ENCODE measurements around the gene UBL4B. TPM values are rescaled to one million over a fixed set of nuclear protein-coding genes. Genes with fewer than 3 reads are reported as not detected.

UBL4B gene
- total and polyA plus RNA-seq, 2 donors (not counting 1 experiment from before 2014, with no cell fraction given) = not detected

GRCh38 chr1:110135246-110135645, 23.0 kb downstream of the UBL4B start:
- H3K27me3 Mint-ChIP-seq = peaks cover 59% of the 10 kb centered on the region
- 60% methylated on average over 2 of the region's 4 CpGs for WGBS (ENCODE audit: insufficient coverage)
- Histone ChIP-seq H3K4me1 (ENCODE audit: control insufficient read depth in 2 of 2, insufficient read depth in 2 of 2, low read length in 2 of 2) (peaks cover 7 to 9% of the 10 kb centered on the region in 2 donors), H3K27ac (ENCODE audit: low read length in 2 of 2) (no peak overlapping the region), H2AFZ (ENCODE audit: insufficient read depth, low read depth, low read length, poor library complexity, severe bottlenecking) (no peak overlapping the region), H4K20me1 (ENCODE audit: control insufficient read depth, insufficient read depth, low read length, poor library complexity, severe bottlenecking) (no peaks in the 10 kb centered on the region), H3K4me3 (ENCODE audit: control extremely low read depth in 1 of 5, extremely low read depth in 1 of 5, insufficient read depth in 1 of 5, low read depth in 2 of 5, low read length in 4 of 5) (no peak overlapping the region), H3K27me3 (replicated peaks in 1 of 4; ENCODE audit: control extremely low read depth in 1 of 4, control insufficient read depth in 3 of 4, insufficient read depth in 4 of 4, low read length in 3 of 4) (peaks cover 0 to 29% (median 11%) of the 10 kb centered on the region in 4 experiments), H3K9me3 (ENCODE audit: control extremely low read depth in 1 of 3, control insufficient read depth in 2 of 3, insufficient read depth in 1 of 3, low read length in 2 of 3) (no peaks in the 10 kb centered on the region), H3K36me3 (replicated peaks in 1 of 2; ENCODE audit: control extremely low read depth in 1 of 2, control insufficient read depth in 1 of 2, extremely low read depth in 1 of 2, insufficient read depth in 2 of 2, low read length in 1 of 2) (no peaks in the 10 kb centered on the region), H3K4me2 (replicated peaks; ENCODE audit: low read depth, low read length, poor library complexity, severe bottlenecking) (no peak overlapping the region), H3K79me2 (ENCODE audit: control insufficient read depth, insufficient read depth, low read length) (no peaks in the 10 kb centered on the region), H3K9ac (ENCODE audit: low read length) (no peak overlapping the region)
- no peak overlapping the region for H3K4me3 Mint-ChIP-seq
- intact Hi-C loops (cut with micrococcal nuclease) = no loop called here
- ChIA-PET CTCF (interaction anchor here (1.2 kb wide), 1 partner anchor 20 kb away, joined by 3 read pairs; no protein-coding TSS in a partner anchor), POLR2A (no interaction called here)
- no peak for TF ChIP-seq EZH2 (IDR thresholded peaks at IDR 0.05; ENCODE audit: borderline replicate concordance, insufficient read depth, low read depth, low read length, poor library complexity, severe bottlenecking)
- no peak for TF ChIP-seq CTCF (IDR thresholded peaks at IDR 0.05)
- no peaks in the 10 kb centered on the region for H3K9me3 Mint-ChIP-seq (ENCODE audit: insufficient read depth)
- no peak overlapping the region for H3K27ac Mint-ChIP-seq
- DNase-seq (no peak), ATAC-seq (ENCODE audit: low read depth) (no peak)
- H3K4me1 Mint-ChIP-seq = peaks cover 8% of the 10 kb centered on the region

GRCh38 chr1:110135666-110136065, 23.4 kb downstream of the UBL4B start:
- TF ChIP-seq CTCF (IDR thresholded peaks at IDR 0.05) (no peak), EZH2 (IDR thresholded peaks at IDR 0.05; ENCODE audit: borderline replicate concordance, insufficient read depth, low read depth, low read length, poor library complexity, severe bottlenecking) (no peak)
- POLR2A ChIA-PET = no interaction called here
- intact Hi-C loops (cut with micrococcal nuclease) = no loop called here
- Mint-ChIP-seq H3K9me3 (ENCODE audit: insufficient read depth) (no peaks in the 10 kb centered on the region), H3K4me3 (no peak overlapping the region), H3K27ac (no peak overlapping the region), H3K4me1 (peaks cover 8% of the 10 kb centered on the region), H3K27me3 (peaks cover 58% of the 10 kb centered on the region)
- Histone ChIP-seq H3K9ac (ENCODE audit: low read length) (no peak overlapping the region), H4K20me1 (ENCODE audit: control insufficient read depth, insufficient read depth, low read length, poor library complexity, severe bottlenecking) (no peaks in the 10 kb centered on the region), H3K79me2 (ENCODE audit: control insufficient read depth, insufficient read depth, low read length) (no peaks in the 10 kb centered on the region), H3K4me3 (ENCODE audit: control extremely low read depth in 1 of 5, extremely low read depth in 1 of 5, insufficient read depth in 1 of 5, low read depth in 2 of 5, low read length in 4 of 5) (no peak overlapping the region), H3K4me1 (ENCODE audit: control insufficient read depth in 2 of 2, insufficient read depth in 2 of 2, low read length in 2 of 2) (peaks cover 6 to 7% of the 10 kb centered on the region in 2 donors), H3K4me2 (replicated peaks; ENCODE audit: low read depth, low read length, poor library complexity, severe bottlenecking) (no peak overlapping the region), H3K9me3 (ENCODE audit: control extremely low read depth in 1 of 3, control insufficient read depth in 2 of 3, insufficient read depth in 1 of 3, low read length in 2 of 3) (no peaks in the 10 kb centered on the region), H3K27ac (ENCODE audit: low read length in 2 of 2) (no peak overlapping the region), H2AFZ (ENCODE audit: insufficient read depth, low read depth, low read length, poor library complexity, severe bottlenecking) (no peak overlapping the region), H3K27me3 (replicated peaks in 1 of 4; ENCODE audit: control extremely low read depth in 1 of 4, control insufficient read depth in 3 of 4, insufficient read depth in 4 of 4, low read length in 3 of 4) (peaks cover 0 to 27% (median 11%) of the 10 kb centered on the region in 4 experiments), H3K36me3 (replicated peaks in 1 of 2; ENCODE audit: control extremely low read depth in 1 of 2, control insufficient read depth in 1 of 2, extremely low read depth in 1 of 2, insufficient read depth in 2 of 2, low read length in 1 of 2) (no peaks in the 10 kb centered on the region)
- WGBS (ENCODE audit: insufficient coverage) = 89% methylated on average over 10 of the region's 10 CpGs
- CTCF ChIA-PET = interaction anchor here (1.2 kb wide), 1 partner anchor 20 kb away, joined by 3 read pairs; no protein-coding TSS in a partner anchor
- DNase-seq = no peak
- ATAC-seq (ENCODE audit: low read depth) = no peak
